ENCODE measurements around the gene MS4A15.
"Not testable (repeated sequence)": the region's sequence is repeated elsewhere in the genome, so short reads cannot be mapped to it uniquely, and the experiment has no call there.

MS4A15 gene

DNA sequence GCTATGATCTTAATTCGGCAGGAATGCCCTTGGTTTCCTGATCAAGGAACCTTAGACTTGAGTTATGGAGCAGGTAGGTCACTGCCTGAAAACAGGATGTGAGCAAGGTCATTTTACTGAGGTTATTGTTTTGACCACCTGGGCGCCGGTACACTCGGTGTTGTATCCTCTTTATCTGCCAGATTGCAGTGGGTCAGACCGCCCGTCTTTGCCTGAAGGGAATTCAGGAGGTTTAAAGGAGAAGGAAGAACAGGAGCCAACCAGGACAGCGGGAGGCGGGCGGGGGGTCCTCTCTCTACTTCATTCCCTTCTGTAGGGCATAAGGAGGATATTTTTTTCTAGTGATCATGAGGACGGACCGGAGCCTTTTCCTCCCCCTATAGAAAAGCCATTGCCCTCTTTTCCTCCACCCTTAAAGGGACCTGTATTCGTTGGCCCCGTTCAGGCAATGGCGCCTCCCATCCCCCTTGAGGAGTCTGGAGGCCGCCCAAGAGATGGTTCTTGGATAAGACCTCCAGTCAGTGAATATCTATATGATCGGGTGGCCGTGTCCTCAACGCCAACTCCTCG, 649 bp downstream of the MS4A15 start:
- FAIRE-seq: no peak

DNA sequence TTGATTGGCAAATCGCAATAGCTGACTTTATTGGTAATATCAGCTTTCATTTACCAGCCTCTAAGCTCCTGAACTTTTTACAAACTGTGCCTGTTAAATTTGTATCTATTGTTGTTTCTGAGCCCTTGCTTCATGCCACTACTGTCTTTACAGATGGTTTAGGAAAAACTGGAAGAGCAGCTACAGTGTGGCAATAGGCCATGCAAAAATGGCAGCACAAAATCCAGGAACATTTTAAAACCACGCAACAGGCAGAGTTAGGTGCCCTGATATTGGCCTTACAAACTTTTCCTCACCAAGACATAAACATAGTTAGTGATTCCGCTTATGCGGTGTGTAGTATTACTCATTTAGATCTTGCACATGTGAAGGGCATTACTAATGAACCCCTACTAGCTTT, 2.0 kb downstream of the MS4A15 start:
- not testable (repeated sequence) for FAIRE-seq

DNA sequence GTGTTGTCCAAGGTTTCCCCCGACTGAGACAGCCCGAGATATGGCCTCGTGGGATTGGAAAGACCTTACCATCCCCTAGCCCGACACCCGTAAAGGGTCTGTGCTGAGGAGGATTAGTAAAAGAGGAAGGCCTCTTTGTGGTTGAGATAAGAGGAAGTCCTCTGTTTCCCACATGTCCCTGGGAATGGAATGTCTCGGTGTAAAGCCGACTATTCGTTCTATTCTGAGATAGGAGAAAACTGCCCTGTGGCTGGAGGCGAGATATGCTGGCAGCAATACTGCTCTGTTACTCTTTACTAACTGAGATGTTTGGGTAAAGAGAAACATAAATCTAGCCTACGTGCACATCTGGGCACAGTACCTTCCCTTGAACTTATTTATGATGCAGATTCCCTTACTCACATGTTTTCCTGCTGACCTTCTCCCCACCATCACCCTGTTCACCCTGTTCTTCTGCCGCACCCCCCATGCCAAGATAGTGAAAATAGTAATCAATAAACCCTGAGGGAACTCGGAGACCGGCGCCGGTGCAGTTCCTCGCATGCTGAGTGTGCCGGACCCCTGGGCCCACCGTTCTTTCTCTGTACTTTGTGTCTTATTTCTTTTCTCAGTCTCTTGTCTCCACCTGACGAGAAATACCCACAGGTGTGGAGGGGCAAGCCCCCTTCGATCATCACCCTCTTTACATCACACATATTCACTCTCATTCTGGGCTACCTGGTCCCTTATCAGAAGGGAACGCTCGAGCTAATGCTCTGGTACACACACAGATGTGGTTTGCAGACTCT, 3.0 kb downstream of the MS4A15 start:
- not testable (repeated sequence) for FAIRE-seq

DNA sequence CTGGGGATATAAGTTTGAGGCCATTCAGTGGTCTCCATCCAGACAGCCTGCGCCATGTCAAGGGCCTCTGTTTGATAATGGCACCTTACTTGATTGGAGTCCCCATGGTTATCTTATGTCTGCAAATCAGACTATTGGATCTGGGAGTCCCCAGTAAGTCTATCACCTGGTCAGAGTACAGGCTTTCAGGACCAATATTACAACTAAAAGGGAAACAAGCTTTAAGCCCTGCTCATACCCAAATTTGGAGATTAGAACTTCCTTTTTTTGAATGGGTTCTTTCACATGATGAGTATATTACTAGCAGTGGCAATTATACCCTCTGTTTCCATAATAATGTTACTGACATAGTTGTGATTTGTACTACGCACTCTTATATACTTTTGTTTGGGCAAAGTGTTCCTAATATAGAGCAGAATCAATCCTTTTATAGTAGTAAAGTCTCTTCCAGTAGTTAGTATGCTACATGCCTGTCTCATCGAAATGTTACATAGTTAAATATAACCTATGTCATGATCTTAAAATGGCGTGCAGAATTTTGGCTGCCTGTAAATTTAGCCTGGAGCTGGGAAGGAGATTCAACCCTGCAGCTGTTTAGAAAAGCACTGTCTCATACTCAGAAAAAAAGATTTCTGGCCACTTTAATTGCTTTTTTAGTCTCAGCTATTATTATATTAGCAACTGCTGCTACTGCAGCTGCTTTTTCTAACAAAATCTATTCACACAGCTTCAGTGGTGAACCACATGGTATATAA, 4.9 kb downstream of the MS4A15 start:
- no peak for FAIRE-seq

DNA sequence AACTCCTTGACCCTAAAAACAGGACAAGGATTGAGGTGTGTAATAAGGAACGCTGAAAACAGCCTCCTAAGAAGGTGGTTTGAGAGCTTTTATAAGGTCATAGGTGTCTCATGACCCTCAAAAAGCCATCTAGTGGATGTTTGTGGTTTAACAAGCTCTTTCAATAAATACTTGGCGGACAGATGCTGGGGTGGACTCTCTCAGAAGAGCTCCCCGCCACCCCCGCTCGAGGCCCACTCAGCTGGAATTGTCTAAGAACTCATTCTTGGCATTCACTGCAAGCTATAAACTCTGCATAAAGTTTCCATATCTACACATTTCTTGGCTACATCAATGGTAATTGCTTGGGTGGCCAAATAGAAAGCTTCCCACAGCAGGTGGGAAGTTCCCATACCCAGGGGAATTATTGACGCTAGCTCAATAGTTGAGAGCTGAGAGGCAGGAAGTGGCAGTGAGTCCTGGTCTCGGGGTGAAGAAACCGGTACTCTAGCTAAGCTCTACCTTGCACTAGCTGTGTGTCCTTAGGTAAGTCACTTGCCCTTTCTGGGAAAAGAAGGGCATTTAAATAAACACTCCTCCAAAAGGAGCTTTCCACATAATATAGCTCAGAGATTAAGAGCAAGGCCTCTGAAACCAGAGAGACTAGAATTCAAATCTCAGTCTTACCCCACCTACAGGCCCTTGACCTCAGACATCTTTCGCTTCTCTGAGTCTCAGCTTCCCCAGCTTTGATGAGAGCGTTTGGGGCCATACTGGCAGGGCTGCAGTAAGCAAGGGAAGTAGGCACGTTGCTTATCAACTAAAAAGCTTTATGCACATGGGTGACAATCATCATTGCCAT, 6.4 kb downstream of the MS4A15 start:
- FAIRE-seq: no peak

DNA sequence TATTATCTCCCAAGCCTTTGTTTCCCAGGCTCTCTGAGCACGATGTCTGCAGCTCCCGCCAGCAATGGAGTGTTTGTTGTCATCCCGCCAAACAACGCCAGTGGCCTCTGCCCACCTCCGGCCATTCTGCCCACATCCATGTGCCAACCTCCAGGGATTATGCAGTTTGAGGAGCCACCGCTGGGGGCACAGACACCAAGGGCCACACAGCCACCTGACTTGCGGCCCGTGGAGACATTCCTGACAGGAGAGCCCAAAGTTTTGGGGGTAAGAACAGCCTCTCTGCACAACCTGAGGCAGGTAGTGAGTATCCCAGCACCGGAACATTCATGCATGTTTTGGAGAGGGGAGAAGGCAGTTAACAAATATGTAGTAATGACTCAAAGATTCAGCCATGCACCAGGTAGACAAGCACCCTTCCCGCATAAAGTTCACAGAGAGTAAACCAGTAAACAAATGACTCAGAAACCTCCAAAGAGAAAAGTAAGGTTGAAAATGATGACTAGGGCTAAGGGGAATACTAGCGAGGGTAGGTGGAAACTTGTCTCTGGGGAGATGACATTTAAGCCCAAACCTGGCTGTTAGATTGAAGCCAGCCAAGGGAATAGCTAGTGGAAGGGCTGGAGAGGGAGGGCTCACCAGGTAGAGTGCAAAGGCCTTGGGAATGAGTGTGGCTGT, 7.2 kb downstream of the MS4A15 start:
- no peak for FAIRE-seq

DNA sequence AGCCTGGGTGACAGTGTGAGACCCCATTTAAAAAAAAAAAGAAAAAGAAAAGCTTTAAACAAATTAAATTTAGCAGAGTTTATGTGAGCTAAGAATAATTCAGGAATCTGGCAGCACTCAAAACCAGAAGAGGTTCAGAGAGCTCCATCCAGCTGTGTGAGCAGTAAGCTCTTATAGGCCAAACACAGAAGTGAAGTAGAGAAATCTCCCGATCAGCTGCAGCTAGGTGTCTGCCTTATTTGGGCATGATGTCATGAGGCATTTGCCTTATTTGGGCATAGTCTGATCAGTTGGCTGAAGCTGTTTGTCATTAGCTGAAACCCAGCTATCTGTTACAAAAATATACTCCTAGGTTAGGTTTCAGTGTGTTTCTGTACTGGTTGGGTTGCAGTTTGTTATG, 8.2 kb downstream of the MS4A15 start:
- no peak for FAIRE-seq

DNA sequence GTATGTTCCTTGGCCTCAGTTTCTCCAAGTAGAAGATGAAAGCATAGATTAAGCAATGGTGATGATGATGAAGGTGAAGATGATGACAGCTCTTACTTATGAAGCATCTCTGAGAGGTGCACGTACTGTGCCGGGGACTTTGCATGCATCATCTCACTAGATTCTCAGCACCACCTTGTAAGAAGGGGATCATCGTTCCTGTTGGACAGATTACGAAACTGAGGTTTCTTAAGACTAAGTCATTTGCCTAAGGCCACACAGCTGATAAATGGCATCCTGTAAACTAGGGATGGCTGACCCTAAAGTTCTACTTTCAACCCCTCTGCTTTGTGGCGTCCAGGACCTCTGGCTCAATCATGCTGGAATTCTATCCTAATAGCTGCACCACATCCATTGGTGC, 8.7 kb downstream of the MS4A15 start:
- FAIRE-seq: no peak

DNA sequence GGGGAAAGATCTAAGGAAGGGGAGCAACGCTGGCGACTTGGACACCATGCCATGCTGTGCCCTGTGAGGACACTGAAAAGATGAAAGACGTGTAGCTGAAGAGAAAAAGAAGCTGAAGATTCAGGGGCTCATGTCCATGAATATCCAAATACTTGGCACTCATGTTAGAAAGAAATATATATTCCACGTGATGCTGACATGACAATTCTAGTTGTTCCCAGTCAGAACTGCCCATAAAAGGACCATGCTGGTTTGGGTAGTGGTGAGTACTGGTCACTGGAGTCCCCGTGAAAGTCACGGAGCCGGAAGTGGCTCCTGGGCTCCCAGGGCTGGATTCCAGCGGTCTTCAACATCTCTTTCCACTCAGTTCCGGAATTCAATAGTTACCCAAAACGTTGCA, 9.9 kb downstream of the MS4A15 start:
- no peak for FAIRE-seq

DNA sequence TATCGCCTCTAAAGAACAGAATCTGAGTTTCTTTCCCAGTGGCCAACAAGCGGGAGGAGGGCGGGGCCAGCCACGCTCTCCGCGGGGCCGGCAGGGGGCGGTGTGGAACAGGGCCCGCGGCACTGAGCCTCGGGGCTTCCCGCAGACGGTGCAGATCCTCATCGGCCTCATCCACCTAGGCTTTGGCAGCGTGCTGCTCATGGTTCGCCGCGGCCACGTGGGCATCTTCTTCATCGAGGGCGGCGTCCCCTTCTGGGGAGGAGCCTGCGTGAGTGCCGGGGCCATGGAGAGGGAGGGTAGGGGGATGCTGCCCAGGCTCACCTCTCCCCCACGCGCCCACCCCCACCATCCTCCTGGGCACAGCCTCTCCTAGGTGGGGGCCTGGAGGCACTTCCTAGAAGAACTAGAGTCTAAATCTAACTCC, 10.7 kb downstream of the MS4A15 start:
- FAIRE-seq: no peak

DNA sequence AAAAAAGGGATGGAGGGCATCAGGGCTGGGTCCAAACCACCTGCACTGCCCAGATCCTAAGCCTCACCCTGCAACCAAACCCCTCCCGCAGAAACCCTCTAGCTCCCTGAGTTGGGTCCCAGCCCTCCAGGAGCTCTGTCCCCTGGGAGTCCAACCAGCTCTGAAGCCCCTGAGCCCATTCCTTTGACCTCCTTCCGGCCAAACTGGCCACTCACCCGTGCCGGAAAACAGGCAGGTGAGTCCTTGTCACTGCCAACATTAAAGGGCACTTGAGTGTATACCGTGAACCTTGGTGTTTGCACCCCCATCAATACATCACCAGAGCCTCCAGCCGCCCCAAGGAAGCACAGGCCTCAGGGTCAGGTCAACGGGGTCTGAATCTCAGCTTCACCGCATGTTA, 11.5 kb downstream of the MS4A15 start:
- no peak for FAIRE-seq

DNA sequence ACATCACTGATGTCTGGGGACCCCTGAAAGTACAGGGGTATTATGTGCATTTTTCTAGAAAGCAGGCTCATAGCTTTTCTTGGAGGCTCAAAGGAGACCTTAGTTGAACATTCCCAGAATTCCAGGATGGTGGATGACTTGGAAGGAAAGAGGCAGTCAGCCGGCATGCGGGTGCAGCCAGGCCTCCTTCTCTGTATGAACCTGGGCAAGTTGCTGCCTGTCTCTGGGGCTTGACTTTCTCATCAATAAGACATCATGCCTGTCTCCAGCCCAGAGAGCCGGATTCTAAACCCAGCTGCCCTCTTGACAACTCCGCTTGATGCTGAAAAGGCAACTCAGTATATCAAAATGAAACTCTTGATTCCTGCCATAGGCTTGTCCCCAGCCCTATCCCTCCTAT, 12.6 kb downstream of the MS4A15 start:
- no peak for FAIRE-seq

DNA sequence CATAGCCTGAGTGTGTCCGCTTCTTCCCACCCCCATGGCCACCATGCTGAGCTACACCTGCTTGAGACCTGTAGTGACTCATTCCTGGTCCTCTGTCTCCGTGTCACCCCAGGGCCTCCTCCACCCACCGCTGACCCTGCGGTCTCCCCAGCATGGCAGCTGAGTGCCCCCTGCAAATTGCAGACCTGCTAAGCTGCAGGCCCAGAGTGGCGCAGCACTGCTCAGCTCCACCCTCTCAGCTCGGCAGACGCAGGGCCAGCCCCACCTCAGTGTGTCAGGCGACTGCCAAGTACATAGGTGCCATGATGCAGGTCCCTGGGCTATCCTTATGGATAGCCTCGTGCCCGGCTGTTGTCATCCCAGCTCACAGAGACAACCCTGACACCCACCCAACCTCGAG, 13.1 kb downstream of the MS4A15 start:
- FAIRE-seq: no peak

DNA sequence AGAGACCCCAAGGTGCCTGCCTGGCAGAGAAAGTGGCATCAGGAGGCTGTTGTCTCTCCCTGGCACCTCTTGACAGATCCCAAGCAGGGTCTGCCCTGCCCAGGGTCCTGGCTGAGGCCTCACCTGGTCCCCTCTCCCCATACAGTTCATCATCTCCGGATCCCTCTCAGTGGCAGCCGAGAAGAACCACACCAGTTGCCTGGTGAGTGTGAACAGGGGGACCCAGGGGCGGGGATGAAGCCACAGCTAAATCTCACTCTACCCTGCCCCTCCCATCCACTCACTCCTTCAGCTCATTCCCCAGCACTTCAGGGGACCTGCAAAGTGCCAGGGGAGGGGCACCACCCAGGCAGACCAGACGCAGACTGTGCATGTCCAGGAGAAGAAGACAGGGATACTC, 14.5 kb downstream of the MS4A15 start:
- no peak for FAIRE-seq

DNA sequence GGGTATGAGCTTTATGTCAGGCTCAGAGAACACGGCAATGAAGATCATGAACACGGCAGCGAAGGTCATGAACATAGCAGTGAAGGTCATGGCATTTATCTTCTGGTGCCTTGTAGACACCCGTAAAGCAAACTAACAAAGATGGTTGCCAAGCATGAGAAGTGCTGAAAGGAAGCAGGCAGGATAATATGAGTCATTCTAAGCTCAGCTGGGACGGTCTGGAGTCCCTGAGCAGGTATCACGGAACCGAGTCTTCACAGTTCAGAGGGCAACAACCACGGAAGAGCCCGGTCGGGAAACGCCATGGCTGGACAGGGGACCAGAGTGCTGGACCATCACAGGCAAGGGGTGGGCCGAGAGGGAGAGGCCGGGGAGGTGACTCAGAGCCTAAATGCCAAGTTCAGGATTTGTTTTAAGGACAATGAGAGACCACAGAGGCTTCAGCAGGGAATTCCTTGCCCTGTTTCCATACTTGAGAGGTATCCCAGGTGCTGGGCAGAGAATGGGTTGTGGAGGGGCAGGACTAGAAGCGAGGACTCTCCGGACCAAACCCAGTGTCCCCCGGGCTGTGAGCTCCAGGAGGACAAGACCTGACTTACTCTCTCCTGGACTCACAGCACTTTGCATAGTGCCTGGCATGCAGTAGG, 15.3 kb downstream of the MS4A15 start:
- FAIRE-seq: no peak

DNA sequence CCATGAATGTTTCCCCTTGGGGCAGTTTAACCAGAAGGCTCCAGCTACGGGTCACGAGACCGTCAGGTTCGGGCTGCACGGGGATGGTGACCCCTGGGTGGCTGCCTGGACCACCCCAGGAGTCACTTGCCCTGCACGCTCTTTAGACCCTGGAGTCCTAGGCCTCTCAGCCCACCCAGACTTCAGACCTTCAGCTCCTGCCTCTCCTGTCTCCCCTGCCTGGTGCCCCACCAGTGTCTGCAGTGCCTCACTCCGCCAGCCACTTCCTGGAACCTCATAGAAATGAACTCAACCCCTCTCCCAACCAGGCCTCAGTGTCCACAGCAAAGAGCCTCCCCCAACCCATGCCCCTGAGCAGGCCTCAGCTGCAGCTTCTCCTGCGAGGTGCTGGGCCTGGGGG, 16.0 kb downstream of the MS4A15 start:
- FAIRE-seq: no peak

DNA sequence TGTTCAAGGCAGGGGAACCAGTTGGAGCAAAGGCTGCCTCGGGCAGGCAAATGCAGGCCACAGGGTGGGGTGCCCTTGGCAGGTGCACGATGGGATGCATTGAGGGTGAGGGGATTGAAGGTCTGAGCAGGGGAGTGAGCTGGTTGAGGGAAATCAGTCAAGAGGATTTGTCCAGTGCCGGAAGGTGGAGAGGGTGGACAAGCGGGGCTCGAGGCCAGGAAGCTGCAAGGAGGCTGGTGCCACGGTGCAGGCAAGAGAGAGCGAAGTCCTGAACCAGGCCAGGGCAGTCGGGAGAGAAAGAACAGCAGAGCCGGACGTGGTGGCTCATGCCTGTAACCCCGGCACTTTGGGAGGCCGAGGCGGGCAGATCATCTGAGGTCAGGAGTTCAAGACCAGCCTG, 18.1 kb downstream of the MS4A15 start:
- no peak for FAIRE-seq

DNA sequence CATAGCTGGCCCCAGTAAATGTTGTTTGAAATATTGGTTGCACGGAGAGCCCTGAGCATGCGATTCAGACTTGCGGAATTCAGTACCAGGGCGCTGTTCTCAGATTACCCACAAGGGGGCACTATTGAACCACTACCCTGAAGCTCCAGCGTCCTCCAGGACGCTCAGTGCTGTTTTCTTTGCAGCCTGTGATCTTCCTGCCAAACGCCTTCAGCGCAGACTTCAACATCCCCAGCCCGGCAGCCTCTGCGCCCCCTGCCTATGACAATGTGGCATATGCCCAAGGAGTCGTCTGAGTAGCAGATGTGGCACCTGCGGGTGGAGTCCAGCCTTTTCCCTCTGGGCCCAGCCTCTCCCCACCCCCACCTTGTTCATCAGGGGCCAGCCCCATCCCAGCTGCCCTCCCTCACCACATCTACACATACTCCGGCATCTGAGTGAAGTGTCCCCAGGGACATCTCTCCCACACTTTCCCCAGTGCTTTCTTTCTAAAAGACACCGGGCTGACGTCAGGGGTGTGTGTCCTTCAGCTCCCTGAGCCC, 18.8 kb downstream of the MS4A15 start:
- peak; percentile 80 for FAIRE-seq

DNA sequence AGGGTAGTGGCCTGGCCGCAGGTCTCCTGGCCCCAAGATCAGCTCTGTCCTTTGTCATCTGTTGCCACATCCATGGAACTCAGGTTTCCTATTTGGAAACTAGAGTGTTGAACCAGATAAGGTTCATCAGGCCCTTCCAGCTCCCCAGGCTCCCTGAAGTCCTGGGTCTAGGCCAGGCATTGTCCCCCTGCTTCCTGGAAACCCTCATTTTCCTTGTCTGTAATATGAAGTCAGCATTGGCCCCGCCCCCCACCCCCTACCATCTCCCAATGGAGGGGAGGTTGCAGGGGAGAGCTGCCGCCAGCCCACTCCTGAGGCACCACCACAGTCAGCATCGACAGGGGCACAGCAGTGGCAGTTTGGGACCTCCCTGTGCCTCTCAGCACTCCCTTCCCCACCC, 19.5 kb downstream of the MS4A15 start:
- FAIRE-seq: no peak

DNA sequence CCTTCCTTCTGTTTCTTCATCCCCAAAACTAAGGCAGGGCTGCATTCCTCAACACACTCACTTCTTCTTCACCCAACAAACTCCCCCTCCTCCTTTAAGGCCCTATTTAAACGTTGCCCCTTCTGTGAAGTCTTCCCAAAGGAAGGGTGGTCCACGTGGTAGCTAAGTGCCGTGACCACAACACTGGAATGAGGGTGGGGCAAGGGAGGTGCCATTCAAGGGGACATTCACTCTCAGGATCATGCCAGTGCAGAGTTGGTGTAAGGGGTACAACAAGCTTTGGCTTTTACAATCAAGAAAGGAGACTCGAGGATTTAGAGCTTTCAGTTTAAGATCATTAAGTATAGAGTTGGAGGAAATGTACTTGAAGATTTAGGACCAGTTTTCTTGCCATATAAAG, 20.4 kb downstream of the MS4A15 start:
- no peak for FAIRE-seq

DNA sequence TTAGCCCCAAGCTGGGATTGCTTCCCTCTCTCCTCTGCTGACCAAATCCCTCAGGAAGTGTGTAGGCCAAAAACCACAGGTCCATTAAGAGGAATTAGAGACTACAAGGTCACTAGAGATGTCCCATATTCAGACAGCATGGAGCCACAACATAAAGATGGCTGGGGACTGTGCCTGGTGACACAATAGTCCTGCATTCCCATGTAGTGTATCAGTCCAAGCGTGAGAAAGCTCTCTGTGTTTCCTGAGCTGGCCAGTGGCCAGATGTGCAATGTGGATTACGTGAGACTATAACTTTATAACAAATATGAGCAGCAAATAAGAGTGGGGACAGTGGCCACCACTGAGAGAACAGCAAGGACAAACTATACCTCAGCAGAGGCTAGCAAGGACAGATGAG, 20.9 kb downstream of the MS4A15 start:
- FAIRE-seq: no peak

DNA sequence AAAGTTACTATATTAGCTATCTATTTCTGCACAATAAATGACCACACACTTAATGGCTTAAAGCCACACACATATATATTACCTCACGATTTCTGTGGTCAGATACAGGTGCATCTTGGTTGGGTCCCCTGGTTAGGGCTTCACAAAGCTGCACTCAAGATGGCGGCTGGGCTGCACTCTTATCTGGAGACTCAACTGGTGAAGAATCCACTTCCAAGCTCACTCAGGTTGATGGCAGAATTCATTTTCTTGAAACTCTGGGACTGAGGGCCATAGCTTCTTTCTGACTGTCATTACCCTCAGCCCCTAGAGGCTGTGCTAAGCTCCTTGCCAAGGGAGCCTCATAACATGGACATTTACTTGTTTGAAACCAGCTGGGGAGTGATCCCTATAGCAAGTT, 23.4 kb downstream of the MS4A15 start:
- FAIRE-seq: no peak

All from TTC549 (cell line).